Stimulated activated CD4-positive, alpha-beta T cell treated with anti-CD3 and anti-CD28 coated beads, Interleukin-15, amount 100 ng/mL, for 1 hour (primary cell): ENCODE data around the gene DPYD.

ENCODE experiments used
- DNase-seq, 2 donors: peaks; one replicate each; pipeline ENCODE4 v3.0.0-alpha.2; 2020; ENCODE audit warnings: low read depth in 1 of 2, low spot score in 1 of 2

DPYD gene

DNA sequence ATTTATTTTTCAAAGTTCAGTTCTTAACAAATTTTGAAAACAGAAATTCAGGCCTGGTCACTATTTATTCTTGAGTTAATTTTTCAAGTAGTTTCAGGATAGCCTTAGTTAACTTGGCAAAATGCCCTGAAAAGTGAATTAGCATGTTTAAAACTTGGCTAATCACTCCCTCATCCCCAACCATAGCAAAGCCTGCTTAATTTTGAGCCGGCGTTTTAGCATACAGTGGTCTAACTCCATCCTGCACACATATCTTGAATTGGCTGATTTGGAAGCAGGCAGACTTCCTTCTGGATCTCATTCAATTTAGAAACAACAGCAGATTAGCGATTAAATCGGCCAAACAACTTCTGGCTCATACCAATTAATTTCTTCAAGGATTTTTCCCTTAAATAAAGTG lies 760.0 kb downstream of the DPYD start:
- no peak for DNase-seq

DNA sequence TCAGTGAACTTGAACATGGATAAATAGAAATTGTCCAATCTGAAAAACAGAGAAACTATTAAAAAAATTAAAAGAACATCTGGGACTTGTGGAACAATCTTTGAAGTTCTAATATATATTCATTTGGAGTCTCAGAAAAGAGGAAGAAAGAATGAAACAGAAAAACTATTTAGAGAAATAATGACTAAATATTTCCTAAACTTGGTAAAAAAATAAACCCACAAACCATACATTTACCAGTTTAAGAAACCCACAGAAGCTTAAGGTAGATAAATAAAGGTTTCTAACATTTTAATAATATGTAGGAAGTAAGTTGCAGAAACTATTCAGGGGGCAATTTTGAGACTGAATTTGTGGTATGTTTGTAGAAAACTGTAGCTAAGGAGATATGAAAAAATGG lies 761.5 kb downstream of the DPYD start:
- DNase-seq = no peak

DNA sequence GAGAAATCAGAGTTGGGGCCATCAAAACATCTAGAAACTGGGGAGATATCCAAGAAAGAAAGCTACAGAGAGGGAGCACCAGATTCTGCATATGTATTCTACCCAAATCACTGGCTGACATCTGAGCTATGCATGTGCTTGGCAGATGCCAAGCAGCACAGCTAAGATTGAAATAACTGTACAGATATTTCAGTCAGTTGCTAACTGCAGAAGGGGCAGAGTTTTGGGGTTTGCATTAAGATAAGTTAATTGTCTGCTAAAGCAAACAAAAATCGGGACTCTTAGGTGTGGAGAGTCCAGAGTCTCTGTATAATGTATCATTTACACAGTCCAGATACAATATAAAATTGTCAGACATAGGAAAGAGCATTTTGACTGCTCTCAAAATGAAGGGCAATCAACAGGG lies 762.1 kb downstream of the DPYD start:
- DNase-seq = no peak

DNA sequence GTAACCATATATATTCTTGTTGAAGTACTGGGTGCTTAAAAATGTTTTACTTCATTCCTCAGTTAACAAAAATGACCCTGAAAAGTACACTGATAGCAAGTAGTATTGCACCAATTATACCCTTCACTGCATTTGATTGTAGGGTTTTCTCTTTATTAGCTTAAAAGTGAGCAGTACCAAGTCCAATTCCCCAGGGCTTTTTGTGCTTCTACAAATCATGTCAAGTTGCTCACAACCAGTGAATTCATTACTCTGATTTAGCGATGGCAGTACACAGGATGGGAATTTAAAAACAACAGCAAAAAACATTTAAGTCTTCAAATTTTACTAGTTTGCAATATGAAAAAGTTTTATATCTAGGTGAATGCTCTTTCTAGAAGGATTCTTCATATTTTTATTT lies 762.8 kb downstream of the DPYD start:
- DNase-seq = no peak

- no peak for DNase-seq
Measured at GRCh38 chr1:97151651-97152050, 769.2 kb downstream of the DPYD start.

DNA sequence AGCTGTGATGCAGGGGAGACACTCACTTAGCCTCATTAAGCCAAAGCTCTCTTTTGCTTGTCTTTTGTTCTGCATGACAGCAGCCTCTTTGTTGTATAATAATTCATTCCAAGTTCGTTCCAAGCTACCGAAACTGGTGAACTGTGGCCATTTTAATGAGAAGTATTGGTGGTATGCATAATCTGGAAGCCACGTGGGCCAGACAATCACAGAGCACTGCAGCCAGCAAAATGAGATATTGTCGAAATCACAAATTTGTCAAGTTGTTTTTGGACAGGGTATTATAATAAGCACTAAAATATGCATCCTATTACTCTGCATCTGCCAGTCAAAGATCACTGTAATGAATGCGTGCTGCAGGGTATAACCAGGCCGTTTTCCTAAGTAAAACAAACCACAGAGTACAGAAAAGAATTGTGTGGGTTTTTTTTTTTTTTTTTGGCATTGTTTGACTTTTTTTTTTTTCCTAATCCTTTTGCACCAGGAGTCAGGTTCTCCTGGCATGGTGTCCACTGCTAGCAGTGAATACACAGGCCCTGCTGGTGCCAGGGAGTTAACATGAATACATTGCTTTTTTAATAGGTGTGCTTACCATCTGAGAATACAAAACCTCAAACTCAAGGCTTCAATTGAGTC lies 775.4 kb downstream of the DPYD start:
- no peak for DNase-seq

DNA sequence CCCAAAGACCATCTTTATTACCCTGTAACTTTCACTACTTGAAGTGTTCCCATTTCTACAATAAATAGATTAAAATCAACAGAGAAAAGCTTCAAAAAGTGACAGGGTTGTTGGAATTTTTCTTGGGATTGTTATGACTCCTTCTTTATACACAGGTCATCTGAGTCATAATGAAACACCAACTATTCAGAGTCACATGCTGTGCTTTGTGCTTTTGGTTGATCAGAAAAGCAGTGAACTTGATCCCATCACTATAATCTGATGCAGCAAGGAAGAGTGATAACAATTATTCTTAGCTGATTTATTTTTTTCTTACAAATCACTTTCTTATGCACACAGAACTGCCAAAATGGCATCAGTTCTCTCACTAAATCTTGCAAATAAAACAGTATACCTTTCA lies 776.3 kb downstream of the DPYD start:
- no peak for DNase-seq

DNA sequence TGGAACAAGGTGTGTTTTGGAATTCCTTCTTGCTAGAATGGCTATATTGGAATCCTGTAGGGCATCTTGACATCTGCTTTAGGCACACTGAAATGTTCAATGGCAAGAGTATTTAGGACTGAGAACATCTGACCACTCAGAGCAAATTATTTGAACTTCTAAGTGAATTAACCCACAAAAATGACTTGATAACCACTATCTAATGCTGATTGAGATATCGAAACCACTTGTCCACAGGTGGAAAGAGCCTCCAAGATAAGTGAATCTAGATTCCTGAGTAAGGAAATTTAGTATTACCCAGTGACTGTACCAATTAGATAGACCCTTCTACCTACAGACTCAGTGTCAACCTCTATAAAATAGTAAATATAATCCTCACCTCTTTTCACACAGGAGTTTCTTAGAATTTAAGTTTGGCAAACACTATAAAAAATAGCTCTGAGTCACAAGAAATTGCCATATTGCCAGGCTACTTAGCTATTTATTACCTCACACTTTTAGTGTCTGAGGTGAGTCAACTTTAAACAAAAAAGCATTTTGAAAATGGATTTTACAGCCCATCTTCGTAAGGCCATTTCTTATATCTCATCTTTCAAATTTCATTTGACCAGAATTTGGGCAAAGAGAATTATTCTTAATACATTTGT lies 777.5 kb downstream of the DPYD start:
- no peak for DNase-seq

- no peak for DNase-seq
Measured at GRCh38 chr1:97140611-97141010, 780.2 kb downstream of the DPYD start.

- no peak for DNase-seq
Measured at GRCh38 chr1:97139512-97139911, 781.3 kb downstream of the DPYD start.

DNA sequence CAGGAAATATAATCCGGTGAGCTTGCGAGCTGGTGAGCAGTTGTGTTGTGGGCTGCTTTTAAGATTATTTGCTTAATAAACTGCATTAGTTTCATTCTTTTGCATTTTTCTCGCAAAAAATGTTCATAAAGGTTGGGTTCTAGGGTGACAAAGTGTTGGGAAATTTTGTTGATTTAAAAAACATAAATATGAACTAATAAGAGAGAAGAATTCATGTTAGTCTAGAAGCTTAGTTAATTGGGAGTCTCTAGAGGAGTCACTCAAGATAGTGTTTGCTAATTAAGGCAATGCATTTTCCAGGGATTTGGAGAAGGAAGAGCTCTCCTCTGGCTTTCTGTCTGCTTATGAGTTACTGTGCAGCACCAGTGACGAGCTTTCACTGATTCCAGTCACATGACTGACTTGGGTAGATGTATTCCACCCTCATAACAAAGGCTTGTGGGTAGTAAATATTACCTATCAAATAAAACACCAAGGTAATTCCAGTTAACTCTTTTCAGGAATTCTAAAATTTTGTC lies 782.3 kb downstream of the DPYD start:
- no peak for DNase-seq

DNA sequence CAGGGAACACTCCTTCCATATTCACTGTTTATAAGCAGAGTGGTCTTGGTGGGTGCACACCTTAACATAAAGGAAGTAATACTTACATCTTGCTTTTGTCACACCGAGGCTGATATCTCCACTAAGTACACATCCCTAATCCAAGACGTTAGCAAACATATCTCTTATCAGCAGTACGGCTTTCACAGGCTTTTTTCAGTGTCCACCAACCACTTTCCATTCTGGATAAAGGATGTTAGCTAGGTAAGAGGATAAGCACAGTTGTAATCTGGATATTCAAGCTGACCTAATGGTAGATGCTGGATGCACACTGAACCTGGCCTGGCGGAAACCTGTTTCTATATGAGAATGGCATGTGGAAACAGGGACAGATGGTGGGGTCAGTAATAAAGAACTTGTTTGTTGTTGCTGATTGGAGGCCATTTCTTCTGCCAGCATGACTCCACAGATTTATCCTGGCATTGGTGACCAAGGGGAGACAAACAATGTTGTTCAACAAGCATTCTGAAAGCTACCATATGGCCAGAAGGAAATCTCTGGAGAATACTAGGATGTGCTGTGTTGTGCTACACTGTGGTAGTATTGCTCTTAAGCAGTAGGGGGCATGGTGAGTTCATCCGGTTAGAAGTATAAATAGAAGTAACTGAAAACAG lies 782.8 kb downstream of the DPYD start:
- DNase-seq = no peak

GRCh38 chr1:97136996-97137395 lies 783.8 kb downstream of the DPYD start:
- no peak for DNase-seq

- no peak for DNase-seq
Measured at GRCh38 chr1:97135972-97136371, 784.9 kb downstream of the DPYD start.

DNA sequence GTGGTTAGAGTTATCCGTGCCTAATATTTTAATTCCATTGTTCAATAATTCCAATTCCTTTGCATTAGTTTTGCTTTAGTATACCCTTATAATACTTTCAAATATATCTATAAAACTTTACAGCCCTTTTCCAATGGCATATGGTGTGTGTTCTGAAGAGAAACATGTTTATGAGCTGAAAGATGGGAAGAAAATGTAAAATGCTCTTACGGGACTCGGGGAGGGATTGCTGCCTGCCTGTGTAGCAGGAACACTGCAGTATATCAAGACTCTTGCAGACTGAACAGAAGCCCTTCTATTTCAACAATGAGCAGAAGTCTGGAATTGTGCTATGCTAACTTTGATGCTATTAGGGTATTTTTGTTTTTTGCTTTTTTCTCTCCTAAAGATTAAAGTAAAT lies 792.4 kb downstream of the DPYD start:
- DNase-seq = no peak

- no peak for DNase-seq
Measured at GRCh38 chr1:97123717-97124431, 797.0 kb downstream of the DPYD start.

GRCh38 chr1:97120806-97121205 lies 800.0 kb downstream of the DPYD start:
- DNase-seq = no peak

GRCh38 chr1:97119260-97120158 lies 801.3 kb downstream of the DPYD start:
- no peak for DNase-seq

- DNase-seq = no peak
Measured at GRCh38 chr1:97114842-97115241, 806.0 kb downstream of the DPYD start.

GRCh38 chr1:97112442-97112841 lies 808.4 kb downstream of the DPYD start:
- no peak for DNase-seq

DNA sequence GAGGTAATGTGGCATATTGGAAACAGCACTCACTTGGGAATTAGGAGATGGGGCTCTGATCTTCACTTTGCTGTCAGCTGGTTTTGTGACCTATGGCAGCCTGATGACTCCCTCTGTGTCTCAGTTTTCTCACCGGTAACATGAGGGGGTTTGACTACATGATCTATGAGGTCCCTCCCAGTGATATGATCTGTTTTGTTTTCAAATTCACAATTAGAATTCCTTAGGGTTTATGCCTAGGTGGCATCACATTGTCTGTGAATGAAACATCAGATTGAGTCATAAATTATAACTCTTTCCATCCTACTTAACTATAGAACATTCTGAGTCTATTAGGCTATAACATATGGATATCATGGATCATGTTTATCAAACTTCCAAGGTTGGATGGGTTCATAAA lies 812.7 kb downstream of the DPYD start:
- DNase-seq = no peak
